IMR-90 (cell line): ENCODE measurements around the gene RAVER2. TPM values are rescaled to one million over a fixed set of nuclear protein-coding genes. Genes with fewer than 3 reads are reported as not detected.
A peak's percentile ranks its signal among the peaks of the same experiment; 100 is the strongest.

Experiments
- ATAC-seq: fragments of 200-7000 bp; cut with Tn5 transposase; 2 replicates; pipeline ENCODE4 v1.9.1; 2020; ENCODE audit warnings: low read depth, mild to moderate bottlenecking, moderate library complexity
- BruUV-seq: library from RNA; stranded (reverse); fragments of 400-500 nt; replicated peaks from 2 replicates; lab custom pipeline; 2021; lab: Mats Ljungman, UMichigan
- CTCF ChIA-PET: fragments of 300-600 bp; formaldehyde crosslinking; extraction: SDS; loops from one replicate; lab custom pipeline; 2021; ENCODE audit warnings: antibody characterized with exemption; lab: Yijun Ruan, JAX
- POLR2A ChIA-PET: fragments of 300-600 bp; sonication (Branson Sonifier 250); formaldehyde crosslinking; loops from one replicate; lab custom pipeline; 2022; ENCODE audit warnings: antibody characterized with exemption; ENCODE audit not compliant: unreplicated experiment; lab: Charles Lee
- DNase-seq: peaks from one replicate; pipeline ENCODE4 v3.0.0; 2013
- H2AFZ ChIP-seq: replicated peaks from 2 replicates; pipeline ENCODE3; 2013; ENCODE audit warnings: low read length, mild to moderate bottlenecking; ENCODE audit not compliant: poor library complexity
- H2AK5ac ChIP-seq: 2 replicates; pipeline ENCODE4 v1.6.1; 2013; ENCODE audit warnings: low read depth, low read length, inconsistent platforms
- H2AK9ac ChIP-seq: replicated peaks from 2 replicates; pipeline ENCODE3; 2013; ENCODE audit warnings: mild to moderate bottlenecking, low read depth, low read length, moderate library complexity; ENCODE audit not compliant: poor library complexity
- H2BK120ac ChIP-seq: 2 replicates; pipeline ENCODE4 v1.6.1; 2013; ENCODE audit warnings: low read depth, low read length, inconsistent platforms
- H2BK15ac ChIP-seq: 3 replicates; pipeline ENCODE4 v1.6.1; 2013; ENCODE audit warnings: low read depth, low read length, inconsistent platforms
- H2BK20ac ChIP-seq: 2 replicates; pipeline ENCODE4 v1.6.1; 2013; ENCODE audit warnings: low read depth, mild to moderate bottlenecking, inconsistent platforms, low read length, moderate library complexity
- H2BK5ac ChIP-seq: 2 replicates; pipeline ENCODE4 v1.6.1; 2013; ENCODE audit warnings: mild to moderate bottlenecking, low read depth, low read length, inconsistent platforms; ENCODE audit not compliant: poor library complexity, severe bottlenecking
- H3K14ac ChIP-seq: replicated peaks from 2 replicates; pipeline ENCODE4 v1.6.1; 2013; ENCODE audit warnings: low read depth, low read length, inconsistent platforms
- H3K18ac ChIP-seq: 2 replicates; pipeline ENCODE4 v1.6.1; 2013; ENCODE audit warnings: low read depth, low read length, control low read depth
- H3K23ac ChIP-seq: 2 replicates; pipeline ENCODE4 v1.6.1; 2013; ENCODE audit warnings: low read depth, low read length, inconsistent platforms
- H3K27ac ChIP-seq: 2 replicates; pipeline ENCODE4 v1.5.1; 2013; ENCODE audit warnings: mild to moderate bottlenecking, control low read depth, low read length; ENCODE audit not compliant: insufficient read depth
- H3K27me3 ChIP-seq: 2 replicates; pipeline ENCODE4 v1.6.1; 2013; ENCODE audit warnings: low read length; ENCODE audit not compliant: control insufficient read depth, insufficient read depth
- H3K36me3 ChIP-seq: 2 replicates; pipeline ENCODE4 v1.6.1; 2013; ENCODE audit warnings: low read length, mixed read lengths; ENCODE audit not compliant: control insufficient read depth, insufficient read depth
- H3K4ac ChIP-seq: 2 replicates; pipeline ENCODE4 v1.6.1; 2013; ENCODE audit warnings: low read depth, low read length, inconsistent platforms
- H3K4me1 ChIP-seq: 2 replicates; pipeline ENCODE4 v1.6.1; 2013; ENCODE audit warnings: low read length, mixed read lengths; ENCODE audit not compliant: control insufficient read depth, insufficient read depth
- H3K4me2 ChIP-seq: 2 replicates; pipeline ENCODE4 v1.6.1; 2013; ENCODE audit warnings: low read depth, mild to moderate bottlenecking, control low read depth, low read length, moderate library complexity
- H3K4me3 ChIP-seq: 2 replicates; pipeline ENCODE4 v1.5.1; 2013; ENCODE audit warnings: low read depth, mild to moderate bottlenecking, control low read depth, low read length, moderate library complexity; ENCODE audit not compliant: insufficient read depth
- H3K56ac ChIP-seq: 2 replicates; pipeline ENCODE4 v1.6.1; 2013; ENCODE audit warnings: low read length, inconsistent platforms; ENCODE audit not compliant: insufficient read depth; ENCODE audit errors: extremely low read depth
- H3K79me1 ChIP-seq, 2 experiments: 2 replicates each; pipeline ENCODE4 v1.6.1; 2013; ENCODE audit warnings: low read length in 2 of 2, inconsistent platforms in 1 of 2, low read depth in 1 of 2
- H3K9ac ChIP-seq: 2 replicates; pipeline ENCODE4 v1.6.1; 2013; ENCODE audit warnings: low read depth, low read length, control low read depth
- H3K9me1 ChIP-seq: 2 replicates; pipeline ENCODE4 v1.6.1; 2013; ENCODE audit warnings: low read length, inconsistent platforms; ENCODE audit not compliant: insufficient read depth
- H3K9me3 ChIP-seq: 2 replicates; pipeline ENCODE4 v1.6.1; 2013; ENCODE audit warnings: low read length; ENCODE audit not compliant: control insufficient read depth, insufficient read depth
- H4K20me1 ChIP-seq: 2 replicates; pipeline ENCODE4 v1.6.1; 2013; ENCODE audit warnings: low read length, inconsistent platforms; ENCODE audit not compliant: insufficient read depth
- H4K5ac ChIP-seq: 2 replicates; pipeline ENCODE4 v1.6.1; 2013; ENCODE audit warnings: mild to moderate bottlenecking, low read depth, low read length, control low read depth
- H4K8ac ChIP-seq, 2 experiments: 2 replicates each; pipeline ENCODE4 v1.6.1; 2013; ENCODE audit warnings: low read depth in 2 of 2, low read length in 2 of 2, control low read depth in 1 of 2, inconsistent platforms in 1 of 2
- H4K91ac ChIP-seq: 2 replicates; pipeline ENCODE4 v1.6.1; 2013; ENCODE audit warnings: low read depth, low read length, inconsistent platforms; ENCODE audit not compliant: insufficient read depth
- CEBPB ChIP-seq: IDR thresholded peaks from 2 replicates; pipeline ENCODE4 v1.6.1; 2012; ENCODE audit warnings: low read depth, low read length, improper control_type of control experiment
- CHD1 ChIP-seq: IDR thresholded peaks from 2 replicates; pipeline ENCODE4 v1.6.1; 2012; ENCODE audit warnings: low read depth, low read length, improper control_type of control experiment
- RCOR1 ChIP-seq: IDR thresholded peaks from 2 replicates; pipeline ENCODE4 v1.6.1; 2012; ENCODE audit warnings: mild to moderate bottlenecking, low read length, improper control_type of control experiment; ENCODE audit not compliant: insufficient replicate concordance
- RFX5 ChIP-seq: IDR thresholded peaks from 2 replicates; pipeline ENCODE4 v1.8.0; 2012; ENCODE audit warnings: low read depth, mild to moderate bottlenecking, low read length, moderate library complexity
- WGBS, 2 experiments: methylation state at CpG; one replicate each; pipeline versions ENCODE4 v1.1.5 to v1.1.7; 2013; ENCODE audit warnings: missing lambda C conversion rate in 2 of 2; ENCODE audit not compliant: insufficient read length in 1 of 2; ENCODE audit errors: extremely low coverage in 2 of 2; 5-methylcytosine and 5-hydroxymethylcytosine counted together
- dilution Hi-C: fragments of 300-500 bp; cut with HindIII; formaldehyde crosslinking; loops from one replicate; pipeline ENCODE4 v1.14.3; 2018; ENCODE audit warnings: low sequenced_read_pairs; ENCODE audit not compliant: unreplicated experiment
- in situ Hi-C: fragments of 300-500 bp; cut with MboI; formaldehyde crosslinking; loops from 3 replicates; pipeline ENCODE4 v1.14.3; 2019; ENCODE audit warnings: low sequenced_read_pairs, inconsistent platforms, mixed read lengths
- intact Hi-C: fragments of 100-400 bp; cut with micrococcal nuclease; formaldehyde crosslinking; loops from 2 replicates; pipeline ENCODE4 v1.10.0; 2022
- polyA plus RNA-seq, 3 experiments: library from polyadenylated mRNA; depleted of rRNA; stranded (reverse); fragments of >200 nt; gene quantifications; 2 replicates each; pipeline ENCODE4 v1.2.3, GENCODE V29; 2012; ENCODE audit warnings: low replicate concordance in 1 of 3
- total RNA-seq: library from RNA; depleted of rRNA; stranded (reverse); fragments of >200 nt; gene quantifications from 2 replicates; pipeline ENCODE4 v1.2.3, GENCODE V29; 2012
- TF ChIP-seq, protein P1 (sequence below): conservative IDR thresholded peaks from 2 replicates; pipeline ENCODE4 v1.5.1; 2012; ENCODE audit warnings: mild to moderate bottlenecking, low read depth, low read length, improper control_type of control experiment
- TF ChIP-seq, protein P2 (sequence below): fragments of 150-350 bp; IDR thresholded peaks from 2 replicates; pipeline ENCODE4 v1.6.1; 2016; ENCODE audit warnings: low read depth, mild to moderate bottlenecking, low read length, moderate library complexity, borderline replicate concordance

RAVER2 gene
- total and polyA plus RNA-seq, 2 of the 4 experiments (the other 2 are of a cell fraction): 3.7 to 6.1 TPM

DNA sequence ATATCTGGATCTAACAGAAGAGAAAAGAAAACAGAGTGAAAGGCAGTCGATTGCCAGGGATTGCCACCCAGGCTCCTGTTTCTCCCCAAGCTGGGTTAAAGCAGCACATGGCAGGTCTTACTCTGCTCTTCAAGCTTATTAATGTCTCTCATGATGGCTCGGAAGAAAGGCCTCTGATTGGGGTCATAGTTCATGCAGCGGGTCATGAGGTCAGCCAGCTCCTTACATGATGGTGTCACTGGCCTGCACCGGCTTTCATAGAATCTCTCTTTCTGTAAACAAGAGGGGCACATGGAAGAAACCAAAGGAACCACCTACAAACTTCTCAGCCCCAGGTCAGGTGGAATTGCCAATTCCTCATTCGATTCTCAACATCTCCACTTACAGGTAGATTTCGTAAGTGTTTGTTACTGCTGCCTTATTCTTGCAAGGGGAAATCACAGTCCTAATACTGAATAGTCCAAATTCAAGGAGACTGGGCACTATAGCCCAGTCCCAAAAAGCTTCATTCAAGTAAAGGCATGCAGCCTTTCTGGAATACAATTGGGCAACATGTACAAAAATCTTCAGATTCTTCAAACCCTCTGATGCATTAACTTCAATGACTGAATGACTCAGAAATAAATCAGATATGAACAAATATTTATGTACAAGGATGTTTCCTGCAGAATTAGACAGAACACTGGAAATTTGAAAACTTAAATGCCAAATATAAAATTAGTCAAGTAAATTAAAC lies 96.6 kb downstream of the RAVER2 start:
- no peak for TF ChIP-seq RFX5
- TF ChIP-seq, protein P1, sequence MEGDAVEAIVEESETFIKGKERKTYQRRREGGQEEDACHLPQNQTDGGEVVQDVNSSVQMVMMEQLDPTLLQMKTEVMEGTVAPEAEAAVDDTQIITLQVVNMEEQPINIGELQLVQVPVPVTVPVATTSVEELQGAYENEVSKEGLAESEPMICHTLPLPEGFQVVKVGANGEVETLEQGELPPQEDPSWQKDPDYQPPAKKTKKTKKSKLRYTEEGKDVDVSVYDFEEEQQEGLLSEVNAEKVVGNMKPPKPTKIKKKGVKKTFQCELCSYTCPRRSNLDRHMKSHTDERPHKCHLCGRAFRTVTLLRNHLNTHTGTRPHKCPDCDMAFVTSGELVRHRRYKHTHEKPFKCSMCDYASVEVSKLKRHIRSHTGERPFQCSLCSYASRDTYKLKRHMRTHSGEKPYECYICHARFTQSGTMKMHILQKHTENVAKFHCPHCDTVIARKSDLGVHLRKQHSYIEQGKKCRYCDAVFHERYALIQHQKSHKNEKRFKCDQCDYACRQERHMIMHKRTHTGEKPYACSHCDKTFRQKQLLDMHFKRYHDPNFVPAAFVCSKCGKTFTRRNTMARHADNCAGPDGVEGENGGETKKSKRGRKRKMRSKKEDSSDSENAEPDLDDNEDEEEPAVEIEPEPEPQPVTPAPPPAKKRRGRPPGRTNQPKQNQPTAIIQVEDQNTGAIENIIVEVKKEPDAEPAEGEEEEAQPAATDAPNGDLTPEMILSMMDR: no peak
- TF ChIP-seq CEBPB: 0 out of 2 replicates have a peak, but pooled peaks have one; percentile 11
- TF ChIP-seq CHD1: no peak
- TF ChIP-seq, protein P2, sequence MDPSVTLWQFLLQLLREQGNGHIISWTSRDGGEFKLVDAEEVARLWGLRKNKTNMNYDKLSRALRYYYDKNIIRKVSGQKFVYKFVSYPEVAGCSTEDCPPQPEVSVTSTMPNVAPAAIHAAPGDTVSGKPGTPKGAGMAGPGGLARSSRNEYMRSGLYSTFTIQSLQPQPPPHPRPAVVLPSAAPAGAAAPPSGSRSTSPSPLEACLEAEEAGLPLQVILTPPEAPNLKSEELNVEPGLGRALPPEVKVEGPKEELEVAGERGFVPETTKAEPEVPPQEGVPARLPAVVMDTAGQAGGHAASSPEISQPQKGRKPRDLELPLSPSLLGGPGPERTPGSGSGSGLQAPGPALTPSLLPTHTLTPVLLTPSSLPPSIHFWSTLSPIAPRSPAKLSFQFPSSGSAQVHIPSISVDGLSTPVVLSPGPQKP: no peak
- TF ChIP-seq RCOR1: no peak
- POLR2A ChIA-PET: interaction anchor here (0.6 kb wide), 1 partner anchor 1007 kb away, joined by 13 read pairs; no protein-coding TSS in a partner anchor
- 42% methylated on average over 2 of the region's 6 CpGs; no CpG with 5 or more reads in 1 of the 2 experiments for WGBS, 2 experiments

More for the DNA sequence above, 96.6 kb downstream of the RAVER2 start:
- no peak overlapping the region for H2AFZ ChIP-seq
- no peak overlapping the region for H3K4me3 ChIP-seq
- H3K4me1 ChIP-seq: peaks cover 5% of the 10 kb centered on the region; the same call in 1 of the 2 replicates
- BruUV-seq: no TSS peak
- no peak overlapping the region for H3K27ac ChIP-seq
- H4K91ac ChIP-seq: no peak overlapping the region
- H3K79me1 ChIP-seq: peaks cover 0 to 4% of the 10 kb centered on the region in 2 experiments; a peak in 1 of 4 replicates
- in situ Hi-C loops: no loop called here
- no peak overlapping the region for H2AK9ac ChIP-seq
- H3K9me1 ChIP-seq: peaks cover 3% of the 10 kb centered on the region; the same call in 1 of the 2 replicates
- H3K36me3 ChIP-seq: peaks cover 71% of the 10 kb centered on the region
- no peak overlapping the region for H3K23ac ChIP-seq
- no peak overlapping the region for H3K14ac ChIP-seq
- H3K27me3 ChIP-seq: no peaks in the 10 kb centered on the region
- H4K5ac ChIP-seq: no peak overlapping the region
- H3K4me2 ChIP-seq: no peak overlapping the region
- no peak overlapping the region for H2BK15ac ChIP-seq
- CTCF ChIA-PET: interaction anchor here (0.5 kb wide), 1 partner anchor 143 kb away, joined by 3 read pairs; no protein-coding TSS in a partner anchor
- peak; percentile 53 for ATAC-seq
- H2BK5ac ChIP-seq: no peak overlapping the region
- H3K9ac ChIP-seq: no peak overlapping the region
- DNase-seq: no peak
- H2BK20ac ChIP-seq: no peak overlapping the region
- H3K18ac ChIP-seq: no peak overlapping the region
- H3K4ac ChIP-seq: no peak overlapping the region
- no peak overlapping the region for H2BK120ac ChIP-seq
- H4K20me1 ChIP-seq: no peaks in the 10 kb centered on the region
- no peak overlapping the region for H4K8ac ChIP-seq
- H3K9me3 ChIP-seq: no peaks in the 10 kb centered on the region
- dilution Hi-C loops: no loop called here
- no peak overlapping the region for H2AK5ac ChIP-seq
- H3K56ac ChIP-seq: no peak overlapping the region
- intact Hi-C loops: no loop called here
